ENCODE data around the gene HRNR.

The HRNR gene

GRCh38 chr1:152189657-152190442 is 34.1 kb downstream of the HRNR start:
- peak; percentile 17 for FAIRE-seq
- DNase-seq (ENCODE audit: low spot score) = peak; percentile 61

- FAIRE-seq = no peak
Measured at GRCh38 chr1:152188673-152189591, 35.1 kb downstream of the HRNR start.

GRCh38 chr1:152186556-152187285 is 37.3 kb downstream of the HRNR start:
- no peak for FAIRE-seq
- peak; percentile 51 for DNase-seq (ENCODE audit: low spot score)

More at GRCh38 chr1:152188673-152189591, 35.1 kb downstream of the HRNR start:
- DNase-seq (ENCODE audit: low spot score) = peak; percentile 49

GRCh38 chr1:152185544-152186391 is 38.2 kb downstream of the HRNR start:
- DNase-seq (ENCODE audit: low spot score) (peak; percentile 64), FAIRE-seq (peak; percentile 20)

- DNase-seq (ENCODE audit: low spot score) = peak; percentile 73
- FAIRE-seq = no peak
Measured at GRCh38 chr1:152182944-152183361, 41.0 kb downstream of the HRNR start.

GRCh38 chr1:152182431-152182830 is 41.6 kb downstream of the HRNR start:
- FAIRE-seq (no peak), DNase-seq (ENCODE audit: low spot score) (no peak)

- DNase-seq (ENCODE audit: low spot score) (no peak), FAIRE-seq (no peak)
Measured at GRCh38 chr1:152179566-152179965, 44.4 kb downstream of the HRNR start.

GRCh38 chr1:152170287-152170905 is 53.6 kb downstream of the HRNR start:
- no peak for FAIRE-seq

GRCh38 chr1:152169366-152170025 is 54.5 kb downstream of the HRNR start:
- FAIRE-seq (no peak), DNase-seq (ENCODE audit: low spot score) (no peak)

More at GRCh38 chr1:152170287-152170905, 53.6 kb downstream of the HRNR start:
- no peak for DNase-seq (ENCODE audit: low spot score)

- FAIRE-seq (no peak), DNase-seq (ENCODE audit: low spot score) (no peak)
Measured at GRCh38 chr1:152168535-152168868, 55.5 kb downstream of the HRNR start.

- DNase-seq (ENCODE audit: low spot score) (peak; percentile 86), FAIRE-seq (peak; percentile 91)
Measured at GRCh38 chr1:152167835-152168534, 56.0 kb downstream of the HRNR start.

- FAIRE-seq (no peak), DNase-seq (ENCODE audit: low spot score) (no peak)
Measured at GRCh38 chr1:152166966-152167365, 57.0 kb downstream of the HRNR start.

GRCh38 chr1:152165286-152166077 is 58.5 kb downstream of the HRNR start:
- FAIRE-seq = no peak
- DNase-seq (ENCODE audit: low spot score) = no peak

- DNase-seq (ENCODE audit: low spot score) (no peak), FAIRE-seq (no peak)
Measured at GRCh38 chr1:152164517-152165136, 59.4 kb downstream of the HRNR start.

- peak; percentile 76 for DNase-seq (ENCODE audit: low spot score)
- peak; percentile 30 for FAIRE-seq
Measured at GRCh38 chr1:152162792-152163463, 61.1 kb downstream of the HRNR start.

All from urothelium cell line (cell line).